GM23338 (cell line): ENCODE results near the gene COL9A2. TPM values are rescaled to one million over a fixed set of nuclear protein-coding genes. Genes with fewer than 3 reads are reported as not detected.

Experiments
- ATAC-seq: fragments of 200-7000 bp; cut with Tn5 transposase; 3 replicates; pipeline ENCODE4 v1.9.1; 2020
- DNase-seq: peaks from one replicate; pipeline ENCODE4 v3.0.0-alpha.2; 2015; ENCODE audit warnings: low spot score
- H2AFZ ChIP-seq: fragments of 200-600 bp; sonication (generic); 2 replicates; pipeline ENCODE4 v1.8.0; 2016; ENCODE audit warnings: antibody characterized with exemption, mild to moderate bottlenecking, moderate library complexity
- H3F3A ChIP-seq: fragments of 200-600 bp; sonication (generic); replicated peaks from 2 replicates; pipeline ENCODE4 v1.8.0; 2017; ENCODE audit warnings: antibody characterized with exemption, mixed run types, low read depth
- H3K27ac ChIP-seq: fragments of 200-600 bp; sonication (generic); 2 replicates; pipeline ENCODE4 v1.6.1; 2016; ENCODE audit warnings: low read depth
- H3K27me3 ChIP-seq: fragments of 200-600 bp; sonication (generic); 2 replicates; pipeline ENCODE4 v1.8.0; 2016; ENCODE audit warnings: mild to moderate bottlenecking, mixed run types, moderate library complexity; ENCODE audit not compliant: insufficient read depth
- H3K36me3 ChIP-seq: fragments of 200-600 bp; sonication (generic); 2 replicates; pipeline ENCODE4 v1.8.0; 2016; ENCODE audit warnings: mild to moderate bottlenecking; ENCODE audit not compliant: insufficient read depth
- H3K4me1 ChIP-seq: fragments of 200-600 bp; sonication (generic); 2 replicates; pipeline ENCODE4 v1.8.0; 2016; ENCODE audit warnings: mild to moderate bottlenecking, moderate library complexity; ENCODE audit not compliant: insufficient read depth
- H3K4me2 ChIP-seq: fragments of 200-600 bp; sonication (generic); 2 replicates; pipeline ENCODE4 v1.7.1; 2017; ENCODE audit warnings: mixed run types
- H3K4me3 ChIP-seq: fragments of 200-600 bp; sonication (generic); 2 replicates; pipeline ENCODE4 v1.6.1; 2016; ENCODE audit warnings: mixed run types
- H3K79me2 ChIP-seq: fragments of 200-600 bp; sonication (generic); replicated peaks from 2 replicates; pipeline ENCODE4 v1.8.0; 2017; ENCODE audit warnings: mild to moderate bottlenecking; ENCODE audit not compliant: insufficient read depth
- H3K9me2 ChIP-seq: fragments of 200-600 bp; sonication (generic); 2 replicates; pipeline ENCODE4 v1.8.0; 2017; ENCODE audit not compliant: insufficient read depth
- H4K20me1 ChIP-seq: fragments of 200-600 bp; sonication (generic); replicated peaks from 2 replicates; pipeline ENCODE4 v1.8.0; 2017; ENCODE audit warnings: mild to moderate bottlenecking; ENCODE audit not compliant: insufficient read depth
- H3K27ac Mint-ChIP-seq: 2 replicates; pipeline ENCODE4 v1.8.0; 2020; ENCODE audit warnings: inconsistent platforms, mild to moderate bottlenecking, moderate library complexity, mixed read lengths
- H3K27me3 Mint-ChIP-seq: 3 replicates; pipeline ENCODE4 v1.8.0; 2022; ENCODE audit warnings: low read depth, mild to moderate bottlenecking, moderate library complexity, mixed read lengths, inconsistent platforms; ENCODE audit not compliant: insufficient read depth, poor library complexity
- H3K36me3 Mint-ChIP-seq: 3 replicates; pipeline ENCODE4 v1.8.0; 2021; ENCODE audit warnings: low read depth, mild to moderate bottlenecking, inconsistent platforms, moderate library complexity, mixed read lengths
- H3K4me1 Mint-ChIP-seq: 3 replicates; pipeline ENCODE4 v1.8.0; 2020; ENCODE audit warnings: mild to moderate bottlenecking, inconsistent platforms, mixed read lengths
- H3K4me3 Mint-ChIP-seq: 3 replicates; pipeline ENCODE4 v1.8.0; 2021; ENCODE audit warnings: moderate library complexity, mild to moderate bottlenecking, inconsistent platforms, mixed read lengths
- H3K9me3 Mint-ChIP-seq: 3 replicates; pipeline ENCODE4 v1.8.0; 2020; ENCODE audit warnings: moderate library complexity, mild to moderate bottlenecking, inconsistent platforms, mixed read lengths
- CTCF ChIP-seq, 2 experiments: fragments of 200-600 bp in 1 of 2; sonication (generic) in 1 of 2; conservative IDR thresholded peaks; 2 replicates each; pipeline versions ENCODE4 v1.5.1 to v1.6.1; 2016 to 2017; ENCODE audit warnings: antibody characterized with exemption in 2 of 2, low read depth in 2 of 2, mild to moderate bottlenecking in 2 of 2, moderate library complexity in 1 of 2
- ETS1 ChIP-seq: IDR thresholded peaks from 2 replicates; pipeline ENCODE4 v1.6.1; 2016; ENCODE audit warnings: antibody characterized with exemption
- EZH2 ChIP-seq: fragments of 200-600 bp; sonication (generic); IDR thresholded peaks from one replicate; pipeline ENCODE4 v1.8.0; 2017; ENCODE audit warnings: antibody characterized with exemption, mild to moderate bottlenecking, low read depth; ENCODE audit not compliant: unreplicated experiment
- JUNB ChIP-seq: IDR thresholded peaks from one replicate; pipeline ENCODE4 v1.6.1; 2016; ENCODE audit warnings: antibody characterized with exemption; ENCODE audit not compliant: unreplicated experiment
- NANOG ChIP-seq: IDR thresholded peaks from 2 replicates; pipeline ENCODE4 v1.6.1; 2016; ENCODE audit warnings: antibody characterized with exemption, borderline replicate concordance
- REST ChIP-seq: IDR thresholded peaks from one replicate; pipeline ENCODE4 v1.6.1; 2018; ENCODE audit warnings: antibody characterized with exemption; ENCODE audit not compliant: unreplicated experiment
- ZNF331 ChIP-seq: fragments of 250-450 bp; sonication (Bioruptor Pico); IDR thresholded peaks from 2 replicates; pipeline ENCODE4 v1.5.0; 2020; ENCODE audit warnings: low read depth, mild to moderate bottlenecking, moderate library complexity
- polyA plus RNA-seq: library from polyadenylated mRNA; unstranded; fragments of >200 nt; fragmentation: Nextera tagmentation; extraction: Ambion mirVana; gene quantifications from 2 replicates; pipeline ENCODE4 v1.2.1, GENCODE V29; 2016
- total RNA-seq: library from RNA; depleted of rRNA; stranded (reverse); fragments of >200 nt; shearing (Covaris generic); gene quantifications from 2 replicates; pipeline ENCODE4 v1.2.3, GENCODE V29; 2014

COL9A2 gene
- total and polyA plus RNA-seq, 2 experiments from 2014 or later: 2.6 to 2.8 TPM

GRCh38 chr1:40257313-40257687, 59.8 kb downstream of the COL9A2 start (continued):
- no peak for TF ChIP-seq ZNF331
- TF ChIP-seq ETS1: no peak
- TF ChIP-seq JUNB: no peak
- no peak for TF ChIP-seq CTCF (conservative IDR thresholded peaks at IDR 0.05; ENCODE audit: low read depth in 2 of 2)
- TF ChIP-seq REST: no peak
- no peak for TF ChIP-seq EZH2

- peak overlapping the region; percentile 87 for H3K4me3 ChIP-seq
- no peaks in the 10 kb centered on the region; the same call in 1 of the 2 replicates for H3F3A ChIP-seq
- peaks cover 8% of the 10 kb centered on the region; the same call in 1 of the 2 replicates for H3K4me1 ChIP-seq
- H2AFZ ChIP-seq: no peak overlapping the region
- H3K4me2 ChIP-seq: peak overlapping the region; percentile 78
- peaks cover 4% of the 10 kb centered on the region; the same call in 1 of the 2 replicates for H4K20me1 ChIP-seq
- ATAC-seq (no peak), DNase-seq (no peak)
- Mint-ChIP-seq H3K36me3 (peaks cover 15% of the 10 kb centered on the region), H3K4me3 (peak overlapping the region; percentile 93), H3K27me3 (peaks cover 6% of the 10 kb centered on the region), H3K27ac (no peak overlapping the region), H3K4me1 (peaks cover 4% of the 10 kb centered on the region; the same call in 1 of the 3 replicates), H3K9me3 (no peaks in the 10 kb centered on the region)
- peaks cover 14% of the 10 kb centered on the region for H3K36me3 ChIP-seq
- H3K79me2 ChIP-seq: peaks cover 44% of the 10 kb centered on the region
- no peaks in the 10 kb centered on the region for H3K27me3 ChIP-seq
- no peaks in the 10 kb centered on the region for H3K9me2 ChIP-seq
- H3K27ac ChIP-seq: peak overlapping the region; percentile 99
- no peak for TF ChIP-seq NANOG
- TF ChIP-seq ZNF331: no peak
Measured at GRCh38 chr1:40256401-40257084, 60.5 kb downstream of the COL9A2 start.
